Suppressor macrophage treated with lipopolysaccharide for 1 hour (primary cell): ENCODE data around the gene ICE2.
"Not testable (repeated sequence)": the region's sequence is repeated elsewhere in the genome, so short reads cannot be mapped to it uniquely, and the experiment has no call there.

Source experiments
- DNase-seq, 3 donors: peaks; one replicate each; pipeline ENCODE4 v3.0.0-alpha.2; 2020 to 2022

The ICE2 gene

GRCh38 chr15:60442763-60443162 lies 36.2 kb downstream of the ICE2 start:
- no peak for DNase-seq

GRCh38 chr15:60442031-60442650 lies 36.8 kb downstream of the ICE2 start:
- DNase-seq = no peak

- no peak for DNase-seq
Measured at GRCh38 chr15:60441331-60441730, 37.6 kb downstream of the ICE2 start.

GRCh38 chr15:60438646-60439045 lies 40.3 kb downstream of the ICE2 start:
- no peak for DNase-seq

- DNase-seq = no peak
Measured at GRCh38 chr15:60428935-60429334, 50.0 kb downstream of the ICE2 start.

- peak in 1 of 3 donors; percentile 29 for DNase-seq
Measured at GRCh38 chr15:60426870-60427508, 52.0 kb downstream of the ICE2 start.

GRCh38 chr15:60425461-60425860 lies 53.5 kb downstream of the ICE2 start:
- DNase-seq = no peak

- peak; percentile 15 to 35 (median 22) for DNase-seq
Measured at GRCh38 chr15:60424006-60424405, 54.9 kb downstream of the ICE2 start.

GRCh38 chr15:60423537-60423936 lies 55.4 kb downstream of the ICE2 start:
- peak; percentile 38 to 61 (median 50) for DNase-seq

- no peak for DNase-seq
Measured at GRCh38 chr15:60421544-60421943, 57.4 kb downstream of the ICE2 start.

GRCh38 chr15:60420203-60420716 lies 58.7 kb downstream of the ICE2 start:
- no peak for DNase-seq

- DNase-seq = peak; percentile 39 to 44 (median 42)
Measured at GRCh38 chr15:60419753-60420152, 59.2 kb downstream of the ICE2 start.

- peak; percentile 62 to 77 (median 73) for DNase-seq
Measured at GRCh38 chr15:60418096-60418495, 60.8 kb downstream of the ICE2 start.

GRCh38 chr15:60417112-60417511 lies 61.8 kb downstream of the ICE2 start:
- no peak for DNase-seq

- peak in 2 of 3 donors; percentile 18 to 34 for DNase-seq
Measured at GRCh38 chr15:60416484-60416883, 62.5 kb downstream of the ICE2 start.

- DNase-seq = peak; percentile 29 to 63 (median 51)
Measured at GRCh38 chr15:60414016-60414682, 64.8 kb downstream of the ICE2 start.

GRCh38 chr15:60413231-60413824 lies 65.6 kb downstream of the ICE2 start:
- no peak for DNase-seq

- DNase-seq = not testable (repeated sequence)
Measured at GRCh38 chr15:60412807-60413206, 66.1 kb downstream of the ICE2 start.

- no peak for DNase-seq
Measured at GRCh38 chr15:60411774-60412425, 67.0 kb downstream of the ICE2 start.

- DNase-seq = not testable (repeated sequence)
Measured at GRCh38 chr15:60410350-60410749, 68.6 kb downstream of the ICE2 start.

- peak; percentile 76 to 97 (median 96) for DNase-seq
Measured at GRCh38 chr15:60408463-60408981, 70.4 kb downstream of the ICE2 start.

GRCh38 chr15:60407415-60407805 lies 71.5 kb downstream of the ICE2 start:
- peak; percentile 76 to 90 (median 89) for DNase-seq
